ENCODE results near the gene ANKRD37. TPM values are rescaled to one million over a fixed set of nuclear protein-coding genes. Genes with fewer than 3 reads are reported as not detected.

Gene ANKRD37
- total RNA-seq, 1 donor from 2014 or later = 10.4 TPM

- H3K4me1 Mint-ChIP-seq = peaks cover 42% of the 10 kb centered on the region
- peaks cover 48% of the 10 kb centered on the region for H3K36me3 Mint-ChIP-seq (ENCODE audit: low read depth)
- TF ChIP-seq, protein P1, sequence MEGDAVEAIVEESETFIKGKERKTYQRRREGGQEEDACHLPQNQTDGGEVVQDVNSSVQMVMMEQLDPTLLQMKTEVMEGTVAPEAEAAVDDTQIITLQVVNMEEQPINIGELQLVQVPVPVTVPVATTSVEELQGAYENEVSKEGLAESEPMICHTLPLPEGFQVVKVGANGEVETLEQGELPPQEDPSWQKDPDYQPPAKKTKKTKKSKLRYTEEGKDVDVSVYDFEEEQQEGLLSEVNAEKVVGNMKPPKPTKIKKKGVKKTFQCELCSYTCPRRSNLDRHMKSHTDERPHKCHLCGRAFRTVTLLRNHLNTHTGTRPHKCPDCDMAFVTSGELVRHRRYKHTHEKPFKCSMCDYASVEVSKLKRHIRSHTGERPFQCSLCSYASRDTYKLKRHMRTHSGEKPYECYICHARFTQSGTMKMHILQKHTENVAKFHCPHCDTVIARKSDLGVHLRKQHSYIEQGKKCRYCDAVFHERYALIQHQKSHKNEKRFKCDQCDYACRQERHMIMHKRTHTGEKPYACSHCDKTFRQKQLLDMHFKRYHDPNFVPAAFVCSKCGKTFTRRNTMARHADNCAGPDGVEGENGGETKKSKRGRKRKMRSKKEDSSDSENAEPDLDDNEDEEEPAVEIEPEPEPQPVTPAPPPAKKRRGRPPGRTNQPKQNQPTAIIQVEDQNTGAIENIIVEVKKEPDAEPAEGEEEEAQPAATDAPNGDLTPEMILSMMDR (IDR thresholded peaks at IDR 0.05) = no peak
- H3K27me3 Mint-ChIP-seq = no peaks in the 10 kb centered on the region
- intact Hi-C loops (cut with micrococcal nuclease) = loop anchor here (5.0 to 10.0 kb wide), 2 partner anchors 545 to 667 kb away; partner anchors contain the start of gene CENPU
- no peak for DNase-seq
- ChIA-PET POLR2A (no interaction called here), CTCF (no interaction called here)
- ATAC-seq (ENCODE audit: low read depth) = no peak
- no peak overlapping the region for H3K4me3 Mint-ChIP-seq
- H3K9me3 Mint-ChIP-seq = no peaks in the 10 kb centered on the region
- peak overlapping the region; percentile 70 for H3K27ac Mint-ChIP-seq
Observed at GRCh38 chr4:185399466-185399865, 2.8 kb downstream of the ANKRD37 start.

DNA sequence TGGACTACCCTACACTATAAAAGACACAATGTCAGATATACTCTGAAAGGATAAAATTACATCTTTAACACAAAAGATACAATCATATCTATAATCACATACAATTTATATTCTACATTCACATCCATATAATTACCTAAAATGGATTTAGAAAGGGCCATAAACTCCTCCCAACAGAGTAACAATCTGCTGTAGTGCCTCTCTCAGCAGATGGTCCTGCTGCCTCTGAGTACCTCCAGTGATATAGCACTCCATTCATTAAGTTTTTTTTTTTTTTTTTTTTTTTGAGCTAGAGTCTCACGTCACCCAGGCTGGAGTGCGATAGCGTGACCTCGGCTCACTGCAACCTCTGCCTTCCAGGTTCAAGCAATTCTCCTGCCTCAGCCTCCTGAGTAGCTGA is 7.4 kb downstream of the ANKRD37 start:
- H3K4me3 Mint-ChIP-seq = no peak overlapping the region
- H3K27me3 Mint-ChIP-seq = no peaks in the 10 kb centered on the region
- peaks cover 18% of the 10 kb centered on the region for H3K4me1 Mint-ChIP-seq
- DNase-seq (no peak), ATAC-seq (ENCODE audit: low read depth) (no peak)
- ChIA-PET CTCF (no interaction called here), POLR2A (interaction anchor here (0.7 to 2.9 kb wide), 2 partner anchors 9 to 202 kb away, joined by 3 to 44 read pairs; partner anchors contain the start of genes ANKRD37 and LRP2BP)
- intact Hi-C loops (cut with micrococcal nuclease) = loop anchor here (2.0 kb wide), 1 partner anchor 21 kb away; the partner anchor contains the start of gene UFSP2
- no peaks in the 10 kb centered on the region for H3K9me3 Mint-ChIP-seq
- no peak overlapping the region for H3K27ac Mint-ChIP-seq
- peaks cover 61% of the 10 kb centered on the region for H3K36me3 Mint-ChIP-seq (ENCODE audit: low read depth)
- TF ChIP-seq, protein P1 (IDR thresholded peaks at IDR 0.05) = no peak

GRCh38 chr4:185405296-185405999 is 8.8 kb downstream of the ANKRD37 start:
- no peaks in the 10 kb centered on the region for H3K27me3 Mint-ChIP-seq

DNA sequence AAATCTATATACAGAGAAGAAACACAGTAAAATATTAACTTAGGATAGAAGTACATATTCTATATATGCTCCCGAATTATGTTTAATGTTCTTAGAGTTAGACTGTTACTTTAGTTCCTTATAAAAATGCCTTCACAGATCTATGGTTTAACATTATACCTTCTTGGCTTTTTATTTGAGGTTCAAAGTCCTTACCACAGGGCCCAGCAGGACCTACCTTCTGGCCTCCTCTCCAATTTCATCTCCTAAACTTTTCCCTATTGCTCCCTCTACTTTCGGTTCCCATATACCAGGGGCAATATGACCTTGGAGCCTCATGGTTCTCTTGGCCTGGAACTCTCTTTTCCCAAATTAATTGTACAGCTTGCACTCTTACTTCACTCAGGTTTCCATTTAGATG is 11.8 kb downstream of the ANKRD37 start:
- peaks cover 52% of the 10 kb centered on the region for H3K36me3 Mint-ChIP-seq (ENCODE audit: low read depth)
- DNase-seq (no peak), ATAC-seq (ENCODE audit: low read depth) (no peak)
- ChIA-PET CTCF (no interaction called here), POLR2A (interaction anchor here (1.0 to 1.2 kb wide), 2 partner anchors 12 to 17 kb away, joined by 3 to 7 read pairs; partner anchors contain the start of genes ANKRD37 and UFSP2)
- no peak overlapping the region for H3K27ac Mint-ChIP-seq
- H3K4me1 Mint-ChIP-seq = peaks cover 12% of the 10 kb centered on the region
- intact Hi-C loops (cut with micrococcal nuclease) = no loop called here
- no peaks in the 10 kb centered on the region for H3K27me3 Mint-ChIP-seq
- TF ChIP-seq, protein P1 (IDR thresholded peaks at IDR 0.05) = no peak
- no peak overlapping the region for H3K4me3 Mint-ChIP-seq
- peaks cover 3% of the 10 kb centered on the region for H3K9me3 Mint-ChIP-seq

More at GRCh38 chr4:185405296-185405999, 8.8 kb downstream of the ANKRD37 start:
- ATAC-seq (ENCODE audit: low read depth) (peak; percentile 87), DNase-seq (no peak)
- Mint-ChIP-seq H3K36me3 (ENCODE audit: low read depth) (peaks cover 55% of the 10 kb centered on the region), H3K4me1 (peaks cover 12% of the 10 kb centered on the region), H3K4me3 (peak overlapping the region; percentile 6), H3K9me3 (peaks cover 3% of the 10 kb centered on the region), H3K27ac (peak overlapping the region; percentile 80)
- intact Hi-C loops (cut with micrococcal nuclease) = loop anchor here (1.0 to 2.0 kb wide), 2 partner anchors 9 to 19 kb away; partner anchors contain the start of genes ANKRD37 and UFSP2
- ChIA-PET POLR2A (interaction anchor here (0.5 to 2.9 kb wide), 5 partner anchors 10 to 64 kb away, joined by 3 to 44 read pairs (median 4); partner anchors contain the start of genes ANKRD37, LRP2BP and UFSP2), CTCF (no interaction called here)
- TF ChIP-seq, protein P1 (IDR thresholded peaks at IDR 0.05) = no peak

DNA sequence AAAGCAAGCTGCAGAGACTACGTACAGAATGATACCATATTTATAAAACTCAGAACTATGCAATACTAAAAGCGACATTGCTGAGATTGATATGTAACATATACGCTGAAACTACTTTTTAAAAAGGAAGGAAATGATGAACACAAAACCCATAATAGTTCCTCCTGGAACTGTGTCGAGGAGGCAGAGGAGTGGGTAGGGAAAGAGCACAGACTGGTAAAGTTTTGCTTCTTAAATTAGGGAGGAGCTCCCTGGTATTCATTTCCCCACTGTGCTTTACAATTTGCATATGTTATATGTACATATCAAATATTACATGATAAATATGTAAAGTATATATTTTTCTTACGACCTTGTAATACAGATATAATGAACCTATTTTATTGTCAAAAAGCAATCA is 15.2 kb downstream of the ANKRD37 start:
- DNase-seq (no peak), ATAC-seq (ENCODE audit: low read depth) (no peak)
- Mint-ChIP-seq H3K4me3 (no peak overlapping the region), H3K36me3 (ENCODE audit: low read depth) (peaks cover 53% of the 10 kb centered on the region), H3K9me3 (peaks cover 3% of the 10 kb centered on the region), H3K4me1 (no peaks in the 10 kb centered on the region), H3K27me3 (no peaks in the 10 kb centered on the region), H3K27ac (no peak overlapping the region)
- ChIA-PET CTCF (no interaction called here), POLR2A (no interaction called here)
- TF ChIP-seq, protein P1 (IDR thresholded peaks at IDR 0.05) = no peak
- intact Hi-C loops (cut with micrococcal nuclease) = no loop called here

Measured in activated B cell treated with CpG ODN at 0.5 μM for 24 hours (primary cell).